ENCODE results near the gene KCNK2.

KCNK2 gene

DNA sequence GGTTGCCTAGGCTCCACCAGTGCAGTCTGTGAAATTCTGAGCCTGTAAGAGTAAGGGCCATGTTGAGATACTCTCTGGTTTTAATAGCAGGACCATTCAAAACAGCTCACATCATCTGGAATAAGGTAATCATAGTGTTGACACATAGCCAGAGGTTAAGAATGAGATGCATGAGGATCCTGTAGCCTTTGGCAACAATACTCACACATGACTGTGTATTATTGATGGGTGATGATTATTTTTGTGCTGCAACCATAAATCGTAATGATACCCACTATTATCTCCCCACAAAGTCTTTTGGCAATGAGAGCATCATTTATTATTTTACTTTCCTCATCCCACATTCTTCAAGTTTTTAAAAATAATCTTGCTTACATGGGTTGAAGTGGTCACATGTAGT lies 35.5 kb downstream of the KCNK2 start:
- no peak overlapping the region for H3K27ac Mint-ChIP-seq
- H3K36me3 Mint-ChIP-seq (ENCODE audit: low read depth), result no peaks in the 10 kb centered on the region
- no peak overlapping the region for H3K4me3 Mint-ChIP-seq
- H3K4me1 Mint-ChIP-seq (ENCODE audit: low read depth), result peaks cover 1% of the 10 kb centered on the region
- no peaks in the 10 kb centered on the region for H3K9me3 Mint-ChIP-seq
- peaks cover 4% of the 10 kb centered on the region for H3K27me3 Mint-ChIP-seq
- no peak for DNase-seq

DNA sequence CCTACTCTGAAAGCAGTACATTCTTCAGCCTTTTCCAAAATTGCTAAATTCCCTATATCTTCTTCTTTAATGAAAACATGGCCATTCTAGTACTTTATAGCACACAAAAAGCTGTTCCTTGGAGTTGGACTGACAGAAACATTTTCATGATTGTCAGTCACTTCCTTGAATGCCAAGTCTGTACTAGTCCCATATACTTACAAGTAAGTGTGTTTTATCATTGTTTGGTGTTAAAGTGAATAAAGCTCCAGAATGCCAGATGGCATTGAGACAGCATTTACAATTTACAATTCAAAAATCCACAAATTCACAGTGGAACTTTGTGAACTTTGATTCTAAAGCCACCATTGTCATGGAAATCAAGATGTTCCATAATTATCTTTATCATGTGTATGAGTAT lies 36.5 kb downstream of the KCNK2 start:
- Mint-ChIP-seq H3K36me3 (ENCODE audit: low read depth) (no peaks in the 10 kb centered on the region), H3K4me3 (no peak overlapping the region), H3K27me3 (no peaks in the 10 kb centered on the region), H3K27ac (no peak overlapping the region), H3K4me1 (ENCODE audit: low read depth) (no peaks in the 10 kb centered on the region), H3K9me3 (no peaks in the 10 kb centered on the region)
- no peak for DNase-seq

GRCh38 chr1:215119719-215120365 lies 37.3 kb downstream of the KCNK2 start:
- DNase-seq, result no peak
- H3K27ac Mint-ChIP-seq, result no peak overlapping the region
- no peaks in the 10 kb centered on the region for H3K4me1 Mint-ChIP-seq (ENCODE audit: low read depth)
- H3K9me3 Mint-ChIP-seq, result no peaks in the 10 kb centered on the region
- no peaks in the 10 kb centered on the region for H3K27me3 Mint-ChIP-seq
- no peak overlapping the region for H3K4me3 Mint-ChIP-seq
- no peaks in the 10 kb centered on the region for H3K36me3 Mint-ChIP-seq (ENCODE audit: low read depth)

- Mint-ChIP-seq H3K4me1 (ENCODE audit: low read depth) (no peaks in the 10 kb centered on the region), H3K27me3 (peaks cover 2% of the 10 kb centered on the region), H3K4me3 (no peak overlapping the region), H3K27ac (no peak overlapping the region), H3K36me3 (ENCODE audit: low read depth) (no peaks in the 10 kb centered on the region), H3K9me3 (no peaks in the 10 kb centered on the region)
- DNase-seq, result no peak
These were observed 46.0 kb downstream of the KCNK2 start for GRCh38 chr1:215128504-215128903.

- Mint-ChIP-seq H3K27ac (no peak overlapping the region), H3K36me3 (ENCODE audit: low read depth) (no peaks in the 10 kb centered on the region), H3K27me3 (no peaks in the 10 kb centered on the region), H3K9me3 (no peaks in the 10 kb centered on the region), H3K4me3 (no peak overlapping the region), H3K4me1 (ENCODE audit: low read depth) (no peaks in the 10 kb centered on the region)
- no peak for DNase-seq
These were observed 48.8 kb downstream of the KCNK2 start for GRCh38 chr1:215131291-215131690.

- no peak for DNase-seq
- no peaks in the 10 kb centered on the region for H3K36me3 Mint-ChIP-seq (ENCODE audit: low read depth)
- H3K4me1 Mint-ChIP-seq (ENCODE audit: low read depth), result no peaks in the 10 kb centered on the region
- H3K27me3 Mint-ChIP-seq, result no peaks in the 10 kb centered on the region
- no peaks in the 10 kb centered on the region for H3K9me3 Mint-ChIP-seq
- H3K27ac Mint-ChIP-seq, result no peak overlapping the region
- no peak overlapping the region for H3K4me3 Mint-ChIP-seq
These were observed 49.6 kb downstream of the KCNK2 start for GRCh38 chr1:215132156-215132555.

- no peak overlapping the region for H3K4me3 Mint-ChIP-seq
- no peaks in the 10 kb centered on the region for H3K27me3 Mint-ChIP-seq
- H3K36me3 Mint-ChIP-seq (ENCODE audit: low read depth), result no peaks in the 10 kb centered on the region
- no peak overlapping the region for H3K27ac Mint-ChIP-seq
- DNase-seq, result no peak
- no peaks in the 10 kb centered on the region for H3K9me3 Mint-ChIP-seq
- H3K4me1 Mint-ChIP-seq (ENCODE audit: low read depth), result no peaks in the 10 kb centered on the region
These were observed 51.0 kb downstream of the KCNK2 start for GRCh38 chr1:215133532-215133931.

GRCh38 chr1:215137985-215138384 lies 55.4 kb downstream of the KCNK2 start:
- no peak overlapping the region for H3K4me3 Mint-ChIP-seq
- no peak for DNase-seq
- H3K36me3 Mint-ChIP-seq (ENCODE audit: low read depth), result no peaks in the 10 kb centered on the region
- H3K9me3 Mint-ChIP-seq, result peaks cover 2% of the 10 kb centered on the region
- H3K4me1 Mint-ChIP-seq (ENCODE audit: low read depth), result no peaks in the 10 kb centered on the region
- H3K27ac Mint-ChIP-seq, result no peak overlapping the region
- H3K27me3 Mint-ChIP-seq, result no peaks in the 10 kb centered on the region

DNA sequence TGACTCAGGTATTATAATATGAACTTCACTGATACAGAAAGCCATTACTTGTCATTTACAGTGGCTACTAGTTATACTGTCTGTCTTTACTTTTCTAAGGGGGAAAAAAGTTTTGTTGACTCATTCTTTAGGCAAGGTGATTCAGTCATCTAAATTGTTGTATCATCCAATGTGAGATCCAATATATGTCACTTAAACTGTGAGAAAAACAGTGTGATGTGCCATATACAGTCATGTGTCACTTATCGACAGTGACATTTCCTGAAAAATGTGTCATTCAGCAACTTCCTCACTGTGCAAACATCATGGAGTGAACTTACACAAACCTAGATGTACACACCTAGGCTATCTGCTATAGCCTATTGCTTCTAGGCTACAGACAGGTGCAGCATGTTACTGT lies 57.6 kb downstream of the KCNK2 start:
- H3K27me3 Mint-ChIP-seq, result no peaks in the 10 kb centered on the region
- H3K27ac Mint-ChIP-seq, result no peak overlapping the region
- no peak overlapping the region for H3K4me3 Mint-ChIP-seq
- peaks cover 2% of the 10 kb centered on the region for H3K9me3 Mint-ChIP-seq
- no peaks in the 10 kb centered on the region for H3K36me3 Mint-ChIP-seq (ENCODE audit: low read depth)
- H3K4me1 Mint-ChIP-seq (ENCODE audit: low read depth), result no peaks in the 10 kb centered on the region
- DNase-seq, result no peak

- H3K27ac Mint-ChIP-seq, result no peak overlapping the region
- H3K4me1 Mint-ChIP-seq (ENCODE audit: low read depth), result no peaks in the 10 kb centered on the region
- peaks cover 2% of the 10 kb centered on the region for H3K9me3 Mint-ChIP-seq
- no peak for DNase-seq
- H3K4me3 Mint-ChIP-seq, result no peak overlapping the region
- H3K27me3 Mint-ChIP-seq, result no peaks in the 10 kb centered on the region
- H3K36me3 Mint-ChIP-seq (ENCODE audit: low read depth), result no peaks in the 10 kb centered on the region
These were observed 58.9 kb downstream of the KCNK2 start for GRCh38 chr1:215141460-215141859.

DNA sequence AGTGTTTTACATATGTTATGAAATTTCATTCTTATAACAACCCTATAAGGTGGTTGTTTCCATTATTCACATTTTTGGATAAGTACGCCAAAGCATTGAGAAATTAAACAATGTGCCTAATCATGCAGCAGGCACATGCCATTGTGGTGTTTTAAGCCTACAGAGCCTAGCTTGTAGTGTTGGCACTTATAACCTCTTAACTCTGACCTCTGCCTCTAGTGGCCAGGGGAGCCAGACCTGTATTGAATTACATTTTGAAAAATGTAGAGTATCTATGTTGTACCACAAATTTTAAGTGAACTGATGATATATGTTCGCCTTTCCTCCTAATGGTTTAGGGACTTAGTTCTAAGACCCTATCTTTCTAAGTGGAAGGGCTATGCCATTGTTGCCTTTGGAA lies 61.0 kb downstream of the KCNK2 start:
- DNase-seq, result no peak
- H3K27me3 Mint-ChIP-seq, result no peaks in the 10 kb centered on the region
- no peak overlapping the region for H3K27ac Mint-ChIP-seq
- peaks cover 2% of the 10 kb centered on the region for H3K9me3 Mint-ChIP-seq
- no peaks in the 10 kb centered on the region for H3K36me3 Mint-ChIP-seq (ENCODE audit: low read depth)
- no peak overlapping the region for H3K4me3 Mint-ChIP-seq
- no peaks in the 10 kb centered on the region for H3K4me1 Mint-ChIP-seq (ENCODE audit: low read depth)

DNA sequence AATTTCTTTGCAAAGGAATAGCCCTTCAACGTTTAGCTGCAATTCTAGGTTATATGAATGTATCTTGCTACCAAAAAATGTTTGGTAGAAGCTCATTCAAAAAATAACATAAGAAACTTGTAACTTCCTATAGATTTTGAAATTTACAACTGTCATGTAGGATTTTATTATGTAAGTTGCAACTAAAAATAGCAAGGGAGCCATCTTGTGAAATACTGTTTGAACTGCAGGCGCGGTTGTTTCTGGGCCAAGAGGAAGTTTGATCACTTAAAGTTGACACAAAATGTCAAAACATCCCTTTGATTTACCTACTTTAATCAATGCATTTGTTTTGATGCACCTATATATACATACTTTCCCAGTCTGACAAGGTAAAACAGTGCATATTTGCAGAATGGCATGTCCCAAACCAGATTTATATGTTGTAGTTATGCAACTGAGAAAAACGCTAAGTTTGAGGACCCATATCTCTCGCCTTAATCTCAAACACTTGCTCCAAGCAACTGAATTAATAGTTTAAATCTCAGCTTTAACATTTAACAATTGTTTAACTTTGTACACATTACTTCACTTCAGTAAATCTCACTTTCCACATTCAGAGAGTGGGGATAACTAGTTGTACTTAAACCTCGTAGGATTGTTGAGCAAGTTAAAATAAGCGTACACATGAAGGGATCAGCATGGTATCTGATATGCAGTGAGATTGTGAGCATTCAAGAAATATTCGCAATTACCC lies 63.9 kb downstream of the KCNK2 start:
- Mint-ChIP-seq H3K4me3 (no peak overlapping the region), H3K27me3 (no peaks in the 10 kb centered on the region), H3K9me3 (no peaks in the 10 kb centered on the region), H3K36me3 (ENCODE audit: low read depth) (no peaks in the 10 kb centered on the region), H3K27ac (no peak overlapping the region), H3K4me1 (ENCODE audit: low read depth) (no peaks in the 10 kb centered on the region)
- DNase-seq, result no peak

DNA sequence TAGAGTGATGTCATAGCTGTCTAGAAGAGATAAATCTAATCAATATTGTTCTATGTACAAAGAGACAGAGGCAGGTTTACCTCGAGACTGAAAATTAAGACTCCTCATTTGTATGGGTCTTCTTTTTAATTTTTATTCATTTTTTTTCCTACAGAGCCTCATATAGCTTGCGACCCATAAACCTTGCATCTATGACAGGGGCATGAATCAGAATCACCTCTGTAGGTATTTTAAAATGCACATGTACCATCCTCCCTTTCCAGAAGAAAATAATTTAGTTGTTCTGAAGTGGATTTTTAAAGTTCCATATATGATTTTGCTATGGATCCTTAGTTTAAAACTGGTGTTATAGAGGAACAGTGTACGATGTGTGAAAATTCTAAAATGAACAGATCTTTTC lies 64.5 kb downstream of the KCNK2 start:
- H3K36me3 Mint-ChIP-seq (ENCODE audit: low read depth), result no peaks in the 10 kb centered on the region

GRCh38 chr1:215151841-215152549 lies 69.5 kb downstream of the KCNK2 start:
- Mint-ChIP-seq H3K4me3 (no peak overlapping the region), H3K27ac (no peak overlapping the region), H3K27me3 (no peaks in the 10 kb centered on the region), H3K9me3 (no peaks in the 10 kb centered on the region), H3K36me3 (ENCODE audit: low read depth) (no peaks in the 10 kb centered on the region), H3K4me1 (ENCODE audit: low read depth) (no peaks in the 10 kb centered on the region)
- DNase-seq, result no peak

More for the DNA sequence above, 64.5 kb downstream of the KCNK2 start:
- DNase-seq, result no peak
- Mint-ChIP-seq H3K27me3 (no peaks in the 10 kb centered on the region), H3K4me3 (no peak overlapping the region), H3K9me3 (no peaks in the 10 kb centered on the region), H3K4me1 (ENCODE audit: low read depth) (no peaks in the 10 kb centered on the region), H3K27ac (no peak overlapping the region)

- H3K36me3 Mint-ChIP-seq (ENCODE audit: low read depth), result no peaks in the 10 kb centered on the region
- H3K27me3 Mint-ChIP-seq, result no peaks in the 10 kb centered on the region
- H3K9me3 Mint-ChIP-seq, result no peaks in the 10 kb centered on the region
These were observed 73.7 kb downstream of the KCNK2 start for GRCh38 chr1:215156232-215156631.

More at GRCh38 chr1:215156232-215156631, 73.7 kb downstream of the KCNK2 start:
- Mint-ChIP-seq H3K27ac (no peak overlapping the region), H3K4me1 (ENCODE audit: low read depth) (no peaks in the 10 kb centered on the region), H3K4me3 (no peak overlapping the region)
- no peak for DNase-seq

All from activated T-cell treated with anti-CD3 and anti-CD28 coated beads, Interleukin-2, amount 50 U/mL, for 24 hours (primary cell).